Measurements from ENCODE around the gene TAAR8.

DNA sequence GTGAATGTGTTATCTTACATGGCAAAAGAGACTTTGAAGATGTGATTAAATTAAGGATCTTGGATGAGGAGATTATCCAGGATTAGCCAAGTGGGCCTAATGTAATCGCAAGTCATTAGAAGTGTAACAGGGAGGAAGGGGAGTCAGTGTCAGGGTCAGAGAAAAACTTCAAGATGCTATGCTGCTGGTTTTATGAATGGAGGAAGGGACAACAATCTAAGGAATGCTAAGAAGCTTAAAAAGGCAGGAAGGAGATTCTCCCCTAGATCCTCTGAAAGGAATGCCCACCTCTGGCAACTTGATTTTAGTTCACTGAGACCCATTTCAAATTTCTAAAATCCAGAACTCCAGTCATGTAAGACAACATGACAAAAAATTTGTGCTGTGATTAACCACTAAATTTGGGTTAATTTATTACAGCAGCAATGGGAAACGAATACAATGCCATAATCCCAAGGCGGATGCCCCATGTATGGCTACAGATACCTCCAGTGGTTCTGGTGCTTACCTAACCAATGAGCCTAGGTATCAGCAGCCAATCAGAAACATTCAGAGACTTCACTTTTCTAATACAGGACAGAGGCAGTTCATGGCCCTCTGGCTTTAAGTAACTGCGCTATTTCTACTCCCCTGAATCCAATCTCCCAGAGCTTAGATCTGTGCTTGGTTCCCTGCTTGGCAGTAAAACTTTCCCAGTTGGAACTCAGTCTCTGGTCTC is 3.6 kb upstream of the TAAR8 start:
- TF ChIP-seq, protein P1, sequence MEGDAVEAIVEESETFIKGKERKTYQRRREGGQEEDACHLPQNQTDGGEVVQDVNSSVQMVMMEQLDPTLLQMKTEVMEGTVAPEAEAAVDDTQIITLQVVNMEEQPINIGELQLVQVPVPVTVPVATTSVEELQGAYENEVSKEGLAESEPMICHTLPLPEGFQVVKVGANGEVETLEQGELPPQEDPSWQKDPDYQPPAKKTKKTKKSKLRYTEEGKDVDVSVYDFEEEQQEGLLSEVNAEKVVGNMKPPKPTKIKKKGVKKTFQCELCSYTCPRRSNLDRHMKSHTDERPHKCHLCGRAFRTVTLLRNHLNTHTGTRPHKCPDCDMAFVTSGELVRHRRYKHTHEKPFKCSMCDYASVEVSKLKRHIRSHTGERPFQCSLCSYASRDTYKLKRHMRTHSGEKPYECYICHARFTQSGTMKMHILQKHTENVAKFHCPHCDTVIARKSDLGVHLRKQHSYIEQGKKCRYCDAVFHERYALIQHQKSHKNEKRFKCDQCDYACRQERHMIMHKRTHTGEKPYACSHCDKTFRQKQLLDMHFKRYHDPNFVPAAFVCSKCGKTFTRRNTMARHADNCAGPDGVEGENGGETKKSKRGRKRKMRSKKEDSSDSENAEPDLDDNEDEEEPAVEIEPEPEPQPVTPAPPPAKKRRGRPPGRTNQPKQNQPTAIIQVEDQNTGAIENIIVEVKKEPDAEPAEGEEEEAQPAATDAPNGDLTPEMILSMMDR (tag by site-specific recombination; IDR thresholded peaks at IDR 0.05), result no peak
- TF ChIP-seq ZFP41 (tag by site-specific recombination; IDR thresholded peaks at IDR 0.05; ENCODE audit: borderline replicate concordance), result no peak

Data from HEK293 (cell line).